Endothelial cell of umbilical vein (primary cell): Measurements from ENCODE around the gene VPS35L. TPM values are rescaled to one million over a fixed set of nuclear protein-coding genes. Genes with fewer than 3 reads are reported as not detected.

Experiments used
- BruUV-seq: library from RNA; stranded (reverse); fragments of 400-500 nt; replicated peaks from 2 replicates; lab custom pipeline; 2021; lab: Mats Ljungman, UMichigan
- CTCF ChIA-PET: fragments of 300-600, 350-600 bp; sonication (Branson Sonifier 250); formaldehyde crosslinking; loops from one replicate; lab custom pipeline; 2021; ENCODE audit warnings: antibody characterized with exemption, inconsistent platforms; lab: Charles Lee
- POLR2A ChIA-PET: fragments of 300-600, 350-600 bp; sonication (Branson Sonifier 250); formaldehyde crosslinking; loops from one replicate; lab custom pipeline; 2021; ENCODE audit warnings: antibody characterized with exemption, inconsistent platforms; lab: Charles Lee
- DNase-seq: peaks from one replicate; pipeline ENCODE4 v3.0.0-alpha.2; 2011; ENCODE audit warnings: low read depth, low spot score
- FAIRE-seq: peaks from 2 replicates; lab custom pipeline; 2011; peaks lifted over from hg19 to GRCh38; lab: Jason Lieb, UNC
- H2AFZ ChIP-seq: 2 replicates; pipeline ENCODE4 v1.6.0; 2012; ENCODE audit warnings: low read depth, low read length, control low read depth, inconsistent platforms
- H3K27ac ChIP-seq: 2 replicates; pipeline ENCODE4 v1.5.1; 2011; ENCODE audit warnings: low read depth, mild to moderate bottlenecking, control low read depth, low read length, moderate library complexity; ENCODE audit not compliant: insufficient read depth
- H3K27me3 ChIP-seq, 2 experiments: 2 replicates each; pipeline versions ENCODE4 v1.6.0 to v1.6.1; 2011; ENCODE audit warnings: low read length in 2 of 2, mixed read lengths in 1 of 2; ENCODE audit not compliant: control insufficient read depth in 2 of 2, insufficient read depth in 2 of 2
- H3K36me3 ChIP-seq, 2 experiments: 2 replicates in 1 of 2; 3 replicates in 1 of 2; pipeline ENCODE4 v1.5.1; 2011; ENCODE audit warnings: low read length in 2 of 2, mild to moderate bottlenecking in 1 of 2, moderate library complexity in 1 of 2; ENCODE audit not compliant: control insufficient read depth in 2 of 2, insufficient read depth in 2 of 2; ENCODE audit errors: extremely low read depth in 1 of 2
- H3K4me1 ChIP-seq: 3 replicates; pipeline ENCODE4 v1.5.1; 2011; ENCODE audit warnings: mild to moderate bottlenecking, low read length; ENCODE audit not compliant: control insufficient read depth, insufficient read depth; ENCODE audit errors: extremely low read depth
- H3K4me2 ChIP-seq: 2 replicates; pipeline ENCODE4 v1.6.1; 2011; ENCODE audit warnings: low read length, control low read depth, mixed read lengths; ENCODE audit not compliant: insufficient read depth
- H3K4me3 ChIP-seq, 3 experiments: fragments of 200-600 bp in 1 of 3; sonication (generic), shearing (Covaris generic) in 1 of 3; replicated peaks in 1 of 3; 2 replicates each; pipeline ENCODE4 v1.5.1; 2011 to 2016; ENCODE audit warnings: control low read depth in 3 of 3, low read length in 3 of 3, mild to moderate bottlenecking in 2 of 3, inconsistent platforms in 1 of 3, low read depth in 1 of 3, moderate library complexity in 1 of 3; ENCODE audit not compliant: insufficient read depth in 1 of 3
- H3K79me2 ChIP-seq: 2 replicates; pipeline ENCODE4 v1.6.0; 2012; ENCODE audit warnings: low read length, inconsistent platforms; ENCODE audit not compliant: control insufficient read depth, insufficient read depth
- H3K9ac ChIP-seq: replicated peaks from 2 replicates; pipeline ENCODE3; 2011; ENCODE audit warnings: low read length, control low read depth; ENCODE audit not compliant: insufficient read depth; ENCODE audit errors: extremely low read depth
- H3K9me1 ChIP-seq: replicated peaks from 3 replicates; pipeline ENCODE4 v1.6.0; 2011; ENCODE audit warnings: mild to moderate bottlenecking, low read length; ENCODE audit not compliant: control insufficient read depth, insufficient read depth; ENCODE audit errors: extremely low read depth
- H3K9me3 ChIP-seq: replicated peaks from 2 replicates; pipeline ENCODE4 v1.5.1; 2012; ENCODE audit warnings: low read length, inconsistent platforms; ENCODE audit not compliant: control insufficient read depth, insufficient read depth
- H4K20me1 ChIP-seq: replicated peaks from 2 replicates; pipeline ENCODE3; 2011; ENCODE audit warnings: mild to moderate bottlenecking, low read length; ENCODE audit not compliant: control insufficient read depth, insufficient read depth; ENCODE audit errors: extremely low read depth
- CTCF ChIP-seq, 2 donors: IDR thresholded peaks; 1 replicate in 1 of 2; 2 replicates in 1 of 2; pipeline ENCODE4 v1.5.1; 2011; ENCODE audit warnings: low read length in 2 of 2, mild to moderate bottlenecking in 2 of 2, moderate library complexity in 2 of 2, control low read depth in 1 of 2, inconsistent platforms in 1 of 2, low read depth in 1 of 2; ENCODE audit not compliant: insufficient read depth in 1 of 2; ENCODE audit errors: extremely low read depth in 1 of 2
- EZH2 ChIP-seq: IDR thresholded peaks from 2 replicates; pipeline ENCODE4 v1.6.1; 2012; ENCODE audit warnings: borderline replicate concordance, low read depth, mild to moderate bottlenecking, moderate library complexity, low read length, inconsistent platforms; ENCODE audit not compliant: severe bottlenecking
- FOS ChIP-seq: IDR thresholded peaks from 2 replicates; pipeline ENCODE4 v1.6.1; 2011; ENCODE audit warnings: mild to moderate bottlenecking, low read length, moderate library complexity, borderline replicate concordance; ENCODE audit not compliant: insufficient read depth
- GATA2 ChIP-seq: IDR thresholded peaks from 2 replicates; pipeline ENCODE4 v1.7.0; 2011; ENCODE audit warnings: low read depth, mild to moderate bottlenecking, moderate library complexity, mixed read lengths, low read length; ENCODE audit not compliant: insufficient read length, insufficient read depth
- JUN ChIP-seq: IDR thresholded peaks from 2 replicates; pipeline ENCODE4 v1.6.1; 2011; ENCODE audit warnings: borderline replicate concordance, low read depth; ENCODE audit not compliant: insufficient read length, insufficient read depth
- MAX ChIP-seq: IDR thresholded peaks from 2 replicates; pipeline ENCODE4 v1.6.1; 2011; ENCODE audit not compliant: insufficient read depth, insufficient read length
- MYC ChIP-seq: IDR thresholded peaks from one replicate; pipeline ENCODE4 v1.6.1; 2011; ENCODE audit warnings: mild to moderate bottlenecking, low read depth, low read length
- POLR2A ChIP-seq: IDR thresholded peaks from 2 replicates; pipeline ENCODE4 v1.6.1; 2012; ENCODE audit warnings: low read depth, mild to moderate bottlenecking, control low read depth, low read length
- POLR2AphosphoS5 ChIP-seq: IDR thresholded peaks from 2 replicates; pipeline ENCODE4 v1.6.1; 2012; ENCODE audit warnings: low read depth, mild to moderate bottlenecking, control low read depth, low read length, moderate library complexity; ENCODE audit not compliant: insufficient read depth
- dilution Hi-C: fragments of 300-500 bp; cut with MboI; formaldehyde crosslinking; loops from one replicate; pipeline ENCODE4 v1.15.0; 2019; ENCODE audit warnings: low sequenced_read_pairs; ENCODE audit not compliant: extremely low pct_ligation_motif_present
- intact Hi-C: fragments of 100-400 bp; cut with micrococcal nuclease; formaldehyde crosslinking; loops from one replicate; pipeline ENCODE4 v1.10.0; 2022
- polyA plus RNA-seq, 4 experiments: library from polyadenylated mRNA; depleted of rRNA in 3 of 4; stranded (reverse) in 3 of 4; unstranded in 1 of 4; fragments of >200 nt; gene quantifications; 2 replicates each; pipeline versions ENCODE4 v1.2.1 to v1.2.3, GENCODE V29; 2011 to 2012; ENCODE audit warnings: missing spikeins in 1 of 4
- total RNA-seq: library from RNA; stranded (reverse); gene quantifications from 2 replicates; pipeline ENCODE4 v1.2.3, GENCODE V29; 2021

The VPS35L gene
- total and polyA plus RNA-seq, 2 donors (not counting 3 experiments of a cell fraction or from before 2014, with no cell fraction given) = 49.1 to 91.1 TPM

GRCh38 chr16:19733551-19733950 is 178.0 kb downstream of the VPS35L start:
- Histone ChIP-seq H4K20me1 (no peaks in the 10 kb centered on the region), H2AFZ (no peak overlapping the region), H3K4me3 (no peak overlapping the region), H3K4me2 (no peak overlapping the region), H3K27ac (no peak overlapping the region), H3K27me3 (no peaks in the 10 kb centered on the region), H3K9me3 (no peaks in the 10 kb centered on the region), H3K9ac (no peak overlapping the region), H3K79me2 (no peaks in the 10 kb centered on the region), H3K36me3 (no peaks in the 10 kb centered on the region), H3K9me1 (no peaks in the 10 kb centered on the region), H3K4me1 (no peaks in the 10 kb centered on the region)
- TF ChIP-seq JUN = no peak
- DNase-seq = no peak
- dilution Hi-C loops = no loop called here
- no peak for FAIRE-seq
- no TSS peak for BruUV-seq
- ChIA-PET POLR2A (no interaction called here), CTCF (no interaction called here)
- intact Hi-C loops = no loop called here

GRCh38 chr16:19735074-19735867 is 179.8 kb downstream of the VPS35L start:
- DNase-seq = no peak
- Histone ChIP-seq H4K20me1 (no peaks in the 10 kb centered on the region), H3K4me2 (no peak overlapping the region), H3K4me1 (no peaks in the 10 kb centered on the region), H3K36me3 (no peaks in the 10 kb centered on the region), H2AFZ (no peak overlapping the region), H3K79me2 (no peaks in the 10 kb centered on the region), H3K9me1 (no peaks in the 10 kb centered on the region), H3K27me3 (no peaks in the 10 kb centered on the region), H3K27ac (no peak overlapping the region), H3K4me3 (no peak overlapping the region), H3K9me3 (no peaks in the 10 kb centered on the region), H3K9ac (no peak overlapping the region)
- POLR2A ChIA-PET = no interaction called here
- dilution Hi-C loops (no loop called here), intact Hi-C loops (no loop called here)
- BruUV-seq = no TSS peak
- no peak for TF ChIP-seq MAX
- TF ChIP-seq GATA2 = no peak
- TF ChIP-seq MYC = no peak
- TF ChIP-seq EZH2 = no peak
- TF ChIP-seq FOS = no peak
- TF ChIP-seq CTCF (IDR thresholded peaks at IDR 0.05; ENCODE audit: extremely low read depth in 1 of 2, insufficient read depth in 1 of 2, low read depth in 1 of 2, low read length in 2 of 2) = no peak
- no peak for TF ChIP-seq JUN
- TF ChIP-seq POLR2AphosphoS5 = no peak
- TF ChIP-seq POLR2A = no peak
- FAIRE-seq = no peak
- CTCF ChIA-PET = interaction anchor here (0.8 to 1.8 kb wide), 3 partner anchors 31 to 149 kb away, joined by 3 to 4 read pairs (median 3); partner anchors contain the start of gene GPRC5B
